ENCODE results near the gene GALNTL6.

GALNTL6 gene

GRCh38 chr4:172009446-172010230 is 196.4 kb downstream of the GALNTL6 start:
- no peak for DNase-seq

DNA sequence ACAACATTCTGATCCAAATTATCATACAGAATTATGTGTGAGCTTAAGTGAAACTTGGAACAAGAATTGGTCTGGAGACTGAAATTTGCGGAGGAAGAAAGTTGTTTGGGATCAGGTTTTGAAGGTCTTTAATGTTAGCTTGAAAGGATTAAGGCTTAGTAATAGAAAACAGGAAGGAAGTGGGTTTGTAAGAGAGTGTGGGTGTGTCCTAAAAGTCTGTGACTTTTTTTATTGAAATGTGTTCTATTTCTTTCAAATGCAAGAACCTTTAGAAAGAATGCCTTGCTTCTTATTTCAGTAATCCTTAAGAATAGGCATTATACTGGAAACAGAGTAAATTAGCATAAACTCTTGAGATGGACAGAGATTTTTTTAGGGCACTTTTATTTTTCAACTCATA is 198.0 kb downstream of the GALNTL6 start:
- no peak for DNase-seq

GRCh38 chr4:172018358-172018757 is 205.2 kb downstream of the GALNTL6 start:
- DNase-seq, result no peak

- DNase-seq, result no peak
Observed at GRCh38 chr4:172035562-172035961, 222.4 kb downstream of the GALNTL6 start.

GRCh38 chr4:172040766-172041165 is 227.6 kb downstream of the GALNTL6 start:
- DNase-seq, result no peak

- DNase-seq, result no peak
Observed at GRCh38 chr4:172042714-172043114, 229.5 kb downstream of the GALNTL6 start.

DNA sequence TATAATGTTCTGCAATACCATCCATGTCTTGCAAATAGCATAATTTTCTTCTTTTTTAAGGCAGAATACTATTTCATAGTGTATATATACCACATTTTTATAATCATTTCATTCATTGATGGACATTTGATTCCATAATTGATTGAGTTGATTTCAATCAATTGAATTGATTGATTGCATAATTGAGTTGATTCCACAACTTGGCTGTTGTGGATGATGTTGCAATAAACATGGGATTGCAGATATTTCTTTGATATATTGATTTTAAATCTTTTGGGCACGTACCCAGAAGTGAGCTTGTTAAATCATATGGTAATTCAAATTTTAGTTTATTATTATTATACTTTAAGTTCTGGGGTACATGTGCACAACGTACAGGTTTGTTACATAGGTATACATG is 232.8 kb downstream of the GALNTL6 start:
- no peak for DNase-seq

DNA sequence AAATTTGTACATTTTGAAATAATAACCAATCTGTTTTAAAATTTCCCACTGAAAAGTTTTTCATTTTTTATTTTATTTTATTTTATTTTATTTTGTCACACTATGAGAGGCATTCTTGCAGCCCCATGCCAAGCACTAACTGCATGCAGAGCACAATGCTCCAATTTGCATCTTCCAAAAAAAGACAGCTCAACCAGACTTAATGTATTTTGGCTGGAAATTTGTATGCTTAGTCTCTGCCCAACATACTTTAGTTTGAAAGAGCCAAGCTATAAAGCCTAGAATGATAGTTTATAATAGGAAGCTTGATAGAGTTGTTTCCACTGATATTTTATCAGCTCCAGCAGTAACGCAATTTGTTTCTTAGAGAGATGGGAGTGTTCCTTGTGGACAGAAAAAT is 235.5 kb downstream of the GALNTL6 start:
- DNase-seq, result no peak

DNA sequence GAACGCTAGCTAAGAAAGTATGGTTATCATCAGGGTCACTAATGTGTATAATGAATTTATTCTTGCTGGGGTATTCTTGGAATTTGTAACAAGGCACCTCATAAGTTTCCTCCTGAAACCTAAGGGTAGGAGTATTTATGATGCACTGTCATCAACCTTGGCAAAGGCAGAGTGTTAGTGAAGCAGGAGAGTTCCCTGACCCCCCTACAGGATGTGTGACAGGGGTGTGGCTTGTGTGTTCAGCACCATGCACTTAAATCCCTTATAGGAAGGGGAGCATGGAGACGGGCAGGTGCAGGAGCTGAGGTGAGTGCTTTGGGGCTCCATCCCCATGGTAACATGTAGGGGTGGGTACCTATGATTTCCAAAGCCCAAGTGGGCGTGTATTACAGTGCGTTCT is 237.7 kb downstream of the GALNTL6 start:
- DNase-seq, result no peak

DNA sequence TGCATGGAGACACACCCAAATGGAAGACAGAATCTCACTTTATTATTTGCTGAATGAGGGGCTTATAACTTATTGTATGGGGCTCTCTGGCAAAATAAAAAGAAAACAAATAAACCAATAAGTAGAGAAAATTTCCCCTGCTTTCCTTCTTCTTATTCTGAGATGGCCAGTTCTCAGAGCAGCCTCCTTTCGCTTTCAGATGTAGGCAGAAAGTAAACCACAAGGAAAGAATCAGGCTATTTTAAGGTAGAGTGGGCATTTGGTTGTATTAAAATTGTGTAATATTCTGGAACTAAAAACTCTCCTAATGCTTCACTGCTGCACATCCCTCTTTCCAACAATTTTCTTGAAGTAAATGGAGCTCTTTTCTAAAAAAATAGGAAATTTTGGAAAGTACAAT is 241.8 kb downstream of the GALNTL6 start:
- DNase-seq, result no peak

- no peak for DNase-seq
Observed at GRCh38 chr4:172055498-172055897, 242.3 kb downstream of the GALNTL6 start.

DNA sequence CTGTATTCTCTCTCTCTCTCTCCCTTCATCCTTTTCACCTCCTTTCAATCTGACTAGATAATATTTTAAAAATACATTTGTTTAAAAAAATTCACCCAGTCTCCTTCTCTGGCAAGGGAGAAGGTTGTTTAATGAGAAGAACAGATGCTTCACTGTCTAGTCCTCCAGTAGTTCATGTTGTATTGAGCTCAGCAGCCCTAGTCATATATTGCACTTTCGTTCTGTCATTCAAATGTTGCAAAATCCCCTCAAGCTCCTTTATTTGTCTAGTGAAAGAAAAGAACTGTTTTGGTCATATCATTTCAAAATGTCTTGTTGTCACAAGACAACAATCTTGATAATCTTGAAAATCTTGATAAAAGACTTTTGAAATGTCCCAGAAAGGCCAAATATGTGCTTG is 248.0 kb downstream of the GALNTL6 start:
- no peak for DNase-seq

- no peak for DNase-seq
Observed at GRCh38 chr4:172068506-172068905, 255.3 kb downstream of the GALNTL6 start.

- no peak for DNase-seq
Observed at GRCh38 chr4:172073590-172073989, 260.4 kb downstream of the GALNTL6 start.

GRCh38 chr4:172083272-172083671 is 270.1 kb downstream of the GALNTL6 start:
- DNase-seq, result no peak

- no peak for DNase-seq
Observed at GRCh38 chr4:172088556-172088955, 275.4 kb downstream of the GALNTL6 start.

GRCh38 chr4:172095161-172095560 is 282.0 kb downstream of the GALNTL6 start:
- no peak for DNase-seq

GRCh38 chr4:172096786-172097185 is 283.6 kb downstream of the GALNTL6 start:
- DNase-seq, result no peak

DNA sequence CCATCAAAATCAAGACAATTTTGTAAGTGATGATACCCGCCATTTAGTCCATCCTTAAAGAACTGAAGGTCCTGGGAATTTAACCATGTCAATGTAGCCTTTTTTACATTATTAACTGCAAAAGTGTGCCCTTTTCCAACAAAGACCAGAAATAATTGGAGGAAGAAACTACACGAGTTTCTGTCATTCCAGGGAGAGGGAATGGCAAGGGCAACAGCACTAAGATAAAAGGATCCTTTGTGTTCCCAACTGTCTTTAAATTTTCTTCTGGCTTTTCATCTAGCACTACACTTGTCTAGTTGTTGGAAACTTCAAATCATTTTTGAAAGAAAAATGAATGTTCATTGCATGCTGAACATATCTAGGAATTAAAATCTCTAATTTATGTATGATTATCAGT is 286.2 kb downstream of the GALNTL6 start:
- DNase-seq, result no peak

DNA sequence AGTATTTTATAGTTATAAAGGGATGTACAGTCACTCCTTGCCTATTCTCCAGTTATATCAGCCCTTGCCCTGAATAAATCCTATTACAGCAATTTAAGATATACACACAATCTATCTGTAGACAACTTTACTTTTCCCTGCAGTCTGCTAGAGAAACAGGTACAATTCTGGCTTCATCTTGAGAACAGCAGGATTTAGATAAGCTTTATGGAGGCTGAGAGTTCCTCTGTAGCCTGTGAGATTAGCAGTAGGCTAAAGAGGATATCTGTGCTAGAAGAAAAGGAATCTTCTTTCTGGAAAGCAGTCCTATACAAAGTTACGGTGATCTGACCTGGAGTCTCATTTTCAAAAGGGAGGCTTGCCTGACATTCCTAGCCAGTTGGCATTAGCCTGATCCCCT is 290.3 kb downstream of the GALNTL6 start:
- no peak for DNase-seq

GRCh38 chr4:172104539-172104938 is 291.3 kb downstream of the GALNTL6 start:
- no peak for DNase-seq

- DNase-seq, result no peak
Observed at GRCh38 chr4:172105918-172106317, 292.7 kb downstream of the GALNTL6 start.

- DNase-seq, result no peak
Observed at GRCh38 chr4:172109466-172109865, 296.3 kb downstream of the GALNTL6 start.

DNA sequence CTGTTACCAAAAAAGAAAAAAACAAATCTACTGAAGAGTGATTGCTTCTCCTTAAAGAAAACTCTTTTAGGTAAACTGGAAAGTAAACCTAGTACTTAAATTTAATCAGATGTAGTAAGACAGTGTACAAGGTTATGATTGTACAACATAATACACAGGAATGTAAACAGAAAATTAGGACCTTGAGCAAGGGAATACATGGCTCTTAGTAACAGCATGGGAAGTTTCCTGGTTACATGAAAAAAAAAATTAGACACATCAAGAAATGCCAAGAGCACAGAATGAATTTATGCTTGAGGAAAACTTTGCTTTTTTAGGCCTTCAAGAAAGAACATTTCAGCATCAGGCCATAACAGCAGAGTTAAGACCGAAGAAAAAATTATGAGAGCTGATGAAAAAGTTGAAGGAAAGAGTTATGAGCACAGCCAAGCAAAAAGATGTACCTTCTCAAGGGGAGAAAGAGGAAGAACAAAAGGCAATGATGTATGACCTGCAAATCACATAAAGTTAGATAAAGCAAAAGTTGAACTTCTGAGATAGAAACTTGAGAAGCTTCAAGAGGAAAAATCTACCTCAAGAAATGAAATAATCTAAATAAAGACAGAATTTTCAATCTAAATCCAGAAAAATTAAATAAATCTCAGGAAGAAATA is 311.6 kb downstream of the GALNTL6 start:
- no peak for DNase-seq

- DNase-seq, result no peak
Observed at GRCh38 chr4:172125443-172125842, 312.2 kb downstream of the GALNTL6 start.

Data from CD4-positive, alpha-beta T cell treated with Interleukin-21 for 1 hour (primary cell).